Endothelial cell of umbilical vein (primary cell): ENCODE data around the gene STK40. TPM values are rescaled to one million over a fixed set of nuclear protein-coding genes. Genes with fewer than 3 reads are reported as not detected.

Source experiments
- BruUV-seq: library from RNA; stranded (reverse); fragments of 400-500 nt; replicated peaks from 2 replicates; lab custom pipeline; 2021; lab: Mats Ljungman, UMichigan
- CTCF ChIA-PET: fragments of 300-600, 350-600 bp; sonication (Branson Sonifier 250); formaldehyde crosslinking; loops from one replicate; lab custom pipeline; 2021; ENCODE audit warnings: antibody characterized with exemption, inconsistent platforms; lab: Charles Lee
- POLR2A ChIA-PET: fragments of 300-600, 350-600 bp; sonication (Branson Sonifier 250); formaldehyde crosslinking; loops from one replicate; lab custom pipeline; 2021; ENCODE audit warnings: antibody characterized with exemption, inconsistent platforms; lab: Charles Lee
- DNase-seq: peaks from one replicate; pipeline ENCODE4 v3.0.0-alpha.2; 2011; ENCODE audit warnings: low read depth, low spot score
- FAIRE-seq: peaks from 2 replicates; lab custom pipeline; 2011; peaks lifted over from hg19 to GRCh38; lab: Jason Lieb, UNC
- H2AFZ ChIP-seq: 2 replicates; pipeline ENCODE4 v1.6.0; 2012; ENCODE audit warnings: low read depth, low read length, control low read depth, inconsistent platforms
- H3K27ac ChIP-seq: 2 replicates; pipeline ENCODE4 v1.5.1; 2011; ENCODE audit warnings: low read depth, mild to moderate bottlenecking, control low read depth, low read length, moderate library complexity; ENCODE audit not compliant: insufficient read depth
- H3K27me3 ChIP-seq, 2 experiments: 2 replicates each; pipeline versions ENCODE4 v1.6.0 to v1.6.1; 2011; ENCODE audit warnings: low read length in 2 of 2, mixed read lengths in 1 of 2; ENCODE audit not compliant: control insufficient read depth in 2 of 2, insufficient read depth in 2 of 2
- H3K36me3 ChIP-seq, 2 experiments: 2 replicates in 1 of 2; 3 replicates in 1 of 2; pipeline ENCODE4 v1.5.1; 2011; ENCODE audit warnings: low read length in 2 of 2, mild to moderate bottlenecking in 1 of 2, moderate library complexity in 1 of 2; ENCODE audit not compliant: control insufficient read depth in 2 of 2, insufficient read depth in 2 of 2; ENCODE audit errors: extremely low read depth in 1 of 2
- H3K4me1 ChIP-seq: 3 replicates; pipeline ENCODE4 v1.5.1; 2011; ENCODE audit warnings: mild to moderate bottlenecking, low read length; ENCODE audit not compliant: control insufficient read depth, insufficient read depth; ENCODE audit errors: extremely low read depth
- H3K4me2 ChIP-seq: 2 replicates; pipeline ENCODE4 v1.6.1; 2011; ENCODE audit warnings: low read length, control low read depth, mixed read lengths; ENCODE audit not compliant: insufficient read depth
- H3K4me3 ChIP-seq, 3 experiments: fragments of 200-600 bp in 1 of 3; sonication (generic), shearing (Covaris generic) in 1 of 3; replicated peaks in 1 of 3; 2 replicates each; pipeline ENCODE4 v1.5.1; 2011 to 2016; ENCODE audit warnings: control low read depth in 3 of 3, low read length in 3 of 3, mild to moderate bottlenecking in 2 of 3, inconsistent platforms in 1 of 3, low read depth in 1 of 3, moderate library complexity in 1 of 3; ENCODE audit not compliant: insufficient read depth in 1 of 3
- H3K79me2 ChIP-seq: 2 replicates; pipeline ENCODE4 v1.6.0; 2012; ENCODE audit warnings: low read length, inconsistent platforms; ENCODE audit not compliant: control insufficient read depth, insufficient read depth
- H3K9ac ChIP-seq: replicated peaks from 2 replicates; pipeline ENCODE3; 2011; ENCODE audit warnings: low read length, control low read depth; ENCODE audit not compliant: insufficient read depth; ENCODE audit errors: extremely low read depth
- H3K9me1 ChIP-seq: replicated peaks from 3 replicates; pipeline ENCODE4 v1.6.0; 2011; ENCODE audit warnings: mild to moderate bottlenecking, low read length; ENCODE audit not compliant: control insufficient read depth, insufficient read depth; ENCODE audit errors: extremely low read depth
- H3K9me3 ChIP-seq: replicated peaks from 2 replicates; pipeline ENCODE4 v1.5.1; 2012; ENCODE audit warnings: low read length, inconsistent platforms; ENCODE audit not compliant: control insufficient read depth, insufficient read depth
- H4K20me1 ChIP-seq: replicated peaks from 2 replicates; pipeline ENCODE3; 2011; ENCODE audit warnings: mild to moderate bottlenecking, low read length; ENCODE audit not compliant: control insufficient read depth, insufficient read depth; ENCODE audit errors: extremely low read depth
- EZH2 ChIP-seq: IDR thresholded peaks from 2 replicates; pipeline ENCODE4 v1.6.1; 2012; ENCODE audit warnings: borderline replicate concordance, low read depth, mild to moderate bottlenecking, moderate library complexity, low read length, inconsistent platforms; ENCODE audit not compliant: severe bottlenecking
- FOS ChIP-seq: IDR thresholded peaks from 2 replicates; pipeline ENCODE4 v1.6.1; 2011; ENCODE audit warnings: mild to moderate bottlenecking, low read length, moderate library complexity, borderline replicate concordance; ENCODE audit not compliant: insufficient read depth
- GATA2 ChIP-seq: IDR thresholded peaks from 2 replicates; pipeline ENCODE4 v1.7.0; 2011; ENCODE audit warnings: low read depth, mild to moderate bottlenecking, moderate library complexity, mixed read lengths, low read length; ENCODE audit not compliant: insufficient read length, insufficient read depth
- JUN ChIP-seq: IDR thresholded peaks from 2 replicates; pipeline ENCODE4 v1.6.1; 2011; ENCODE audit warnings: borderline replicate concordance, low read depth; ENCODE audit not compliant: insufficient read length, insufficient read depth
- MYC ChIP-seq: IDR thresholded peaks from one replicate; pipeline ENCODE4 v1.6.1; 2011; ENCODE audit warnings: mild to moderate bottlenecking, low read depth, low read length
- POLR2A ChIP-seq: IDR thresholded peaks from 2 replicates; pipeline ENCODE4 v1.6.1; 2012; ENCODE audit warnings: low read depth, mild to moderate bottlenecking, control low read depth, low read length
- POLR2AphosphoS5 ChIP-seq: IDR thresholded peaks from 2 replicates; pipeline ENCODE4 v1.6.1; 2012; ENCODE audit warnings: low read depth, mild to moderate bottlenecking, control low read depth, low read length, moderate library complexity; ENCODE audit not compliant: insufficient read depth
- dilution Hi-C: fragments of 300-500 bp; cut with MboI; formaldehyde crosslinking; loops from one replicate; pipeline ENCODE4 v1.15.0; 2019; ENCODE audit warnings: low sequenced_read_pairs; ENCODE audit not compliant: extremely low pct_ligation_motif_present
- intact Hi-C: fragments of 100-400 bp; cut with micrococcal nuclease; formaldehyde crosslinking; loops from one replicate; pipeline ENCODE4 v1.10.0; 2022
- polyA plus RNA-seq, 4 experiments: library from polyadenylated mRNA; depleted of rRNA in 3 of 4; stranded (reverse) in 3 of 4; unstranded in 1 of 4; fragments of >200 nt; gene quantifications; 2 replicates each; pipeline versions ENCODE4 v1.2.1 to v1.2.3, GENCODE V29; 2011 to 2012; ENCODE audit warnings: missing spikeins in 1 of 4
- total RNA-seq: library from RNA; stranded (reverse); gene quantifications from 2 replicates; pipeline ENCODE4 v1.2.3, GENCODE V29; 2021
- TF ChIP-seq, protein P1 (sequence below): IDR thresholded peaks from 2 replicates; pipeline ENCODE4 v1.6.1; 2011; ENCODE audit not compliant: insufficient read depth, insufficient read length
- TF ChIP-seq, protein P2 (sequence below), 2 donors: IDR thresholded peaks; 1 replicate in 1 of 2; 2 replicates in 1 of 2; pipeline ENCODE4 v1.5.1; 2011; ENCODE audit warnings: low read length in 2 of 2, mild to moderate bottlenecking in 2 of 2, moderate library complexity in 2 of 2, control low read depth in 1 of 2, inconsistent platforms in 1 of 2, low read depth in 1 of 2; ENCODE audit not compliant: insufficient read depth in 1 of 2; ENCODE audit errors: extremely low read depth in 1 of 2

Gene STK40
- total and polyA plus RNA-seq, 2 donors (not counting 3 experiments of a cell fraction or from before 2014, with no cell fraction given): 20.8 to 36.8 TPM

DNA sequence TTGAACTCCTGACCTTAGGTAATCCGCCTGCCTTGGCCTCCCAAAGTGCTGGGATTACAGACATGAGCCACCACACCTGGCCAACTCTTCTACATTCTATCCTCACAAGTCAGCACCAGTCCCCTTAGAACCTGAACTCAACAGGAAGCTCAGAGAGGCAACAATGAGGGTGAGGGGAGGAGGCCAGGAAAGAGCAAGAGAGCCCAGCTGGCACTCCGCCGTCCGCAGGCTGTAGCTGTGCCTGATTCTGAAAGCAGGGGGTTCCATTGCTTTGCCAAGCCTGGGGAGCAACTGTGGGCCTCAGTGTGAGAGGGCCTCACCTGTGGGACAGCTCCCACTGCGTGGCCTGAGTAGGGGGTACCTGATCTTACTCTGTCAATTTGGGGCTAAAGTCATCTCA, 18.7 kb downstream of the STK40 start:
- Histone ChIP-seq H3K27me3 (no peaks in the 10 kb centered on the region), H3K4me3 (no peak overlapping the region), H4K20me1 (no peaks in the 10 kb centered on the region), H2AFZ (no peak overlapping the region), H3K36me3 (peaks cover 0 to 3% of the 10 kb centered on the region in 2 experiments), H3K27ac (peak overlapping the region; percentile 28), H3K9ac (no peak overlapping the region), H3K79me2 (peaks cover 52% of the 10 kb centered on the region), H3K9me1 (no peaks in the 10 kb centered on the region), H3K9me3 (no peaks in the 10 kb centered on the region), H3K4me1 (peaks cover 27% of the 10 kb centered on the region), H3K4me2 (no peak overlapping the region)
- no TSS peak for BruUV-seq
- TF ChIP-seq EZH2 (no peak), FOS (no peak), POLR2AphosphoS5 (no peak), GATA2 (no peak), JUN (no peak), POLR2A (no peak), MYC (no peak)
- TF ChIP-seq, protein P1, sequence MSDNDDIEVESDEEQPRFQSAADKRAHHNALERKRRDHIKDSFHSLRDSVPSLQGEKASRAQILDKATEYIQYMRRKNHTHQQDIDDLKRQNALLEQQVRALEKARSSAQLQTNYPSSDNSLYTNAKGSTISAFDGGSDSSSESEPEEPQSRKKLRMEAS: no peak
- TF ChIP-seq, protein P2, sequence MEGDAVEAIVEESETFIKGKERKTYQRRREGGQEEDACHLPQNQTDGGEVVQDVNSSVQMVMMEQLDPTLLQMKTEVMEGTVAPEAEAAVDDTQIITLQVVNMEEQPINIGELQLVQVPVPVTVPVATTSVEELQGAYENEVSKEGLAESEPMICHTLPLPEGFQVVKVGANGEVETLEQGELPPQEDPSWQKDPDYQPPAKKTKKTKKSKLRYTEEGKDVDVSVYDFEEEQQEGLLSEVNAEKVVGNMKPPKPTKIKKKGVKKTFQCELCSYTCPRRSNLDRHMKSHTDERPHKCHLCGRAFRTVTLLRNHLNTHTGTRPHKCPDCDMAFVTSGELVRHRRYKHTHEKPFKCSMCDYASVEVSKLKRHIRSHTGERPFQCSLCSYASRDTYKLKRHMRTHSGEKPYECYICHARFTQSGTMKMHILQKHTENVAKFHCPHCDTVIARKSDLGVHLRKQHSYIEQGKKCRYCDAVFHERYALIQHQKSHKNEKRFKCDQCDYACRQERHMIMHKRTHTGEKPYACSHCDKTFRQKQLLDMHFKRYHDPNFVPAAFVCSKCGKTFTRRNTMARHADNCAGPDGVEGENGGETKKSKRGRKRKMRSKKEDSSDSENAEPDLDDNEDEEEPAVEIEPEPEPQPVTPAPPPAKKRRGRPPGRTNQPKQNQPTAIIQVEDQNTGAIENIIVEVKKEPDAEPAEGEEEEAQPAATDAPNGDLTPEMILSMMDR (IDR thresholded peaks at IDR 0.05; ENCODE audit: extremely low read depth in 1 of 2, insufficient read depth in 1 of 2, low read depth in 1 of 2, low read length in 2 of 2): no peak
- intact Hi-C loops: no loop called here
- CTCF ChIA-PET: interaction anchor here (0.6 to 5.6 kb wide), 10 partner anchors 15 to 206 kb away, joined by 3 to 152 read pairs (median 4); partner anchors contain the start of genes LSM10 and STK40
- dilution Hi-C loops: no loop called here
- peak; percentile 62 for DNase-seq
- POLR2A ChIA-PET: interaction anchor here (0.5 to 2.2 kb wide), 6 partner anchors 9 to 24 kb away, joined by 3 to 4 read pairs (median 4); no protein-coding TSS in a partner anchor
- peak; percentile 78 for FAIRE-seq
